HCT116 (cell line): ENCODE measurements around the gene SAG. TPM values are rescaled to one million over a fixed set of nuclear protein-coding genes. Genes with fewer than 3 reads are reported as not detected.

Source experiments
- ATAC-seq: fragments of 200-7000 bp; cut with Tn5 transposase; 2 replicates; pipeline ENCODE4 v1.9.1; 2020; ENCODE audit warnings: mild to moderate bottlenecking, moderate library complexity
- BruUV-seq: library from RNA; stranded (reverse); fragments of 400-500 nt; replicated peaks from 2 replicates; lab custom pipeline; 2021; lab: Mats Ljungman, UMichigan
- CTCF ChIA-PET: fragments of 300-600 bp; sonication (Branson Sonifier 250); formaldehyde crosslinking; loops from one replicate; lab custom pipeline; 2021; ENCODE audit warnings: antibody characterized with exemption; lab: Charles Lee
- POLR2A ChIA-PET: fragments of 300-600, 350-600 bp; sonication (Branson Sonifier 250); formaldehyde crosslinking; loops from one replicate; lab custom pipeline; 2021; ENCODE audit warnings: antibody characterized with exemption; lab: Charles Lee
- RAD21 ChIA-PET, 2 experiments: fragments of 300-600 bp; sonication (Branson Sonifier 250); formaldehyde crosslinking; loops; one replicate each; lab custom pipeline; 2023; ENCODE audit warnings: low total read pairs in 2 of 2; ENCODE audit not compliant: uncharacterized antibody in 2 of 2, unreplicated experiment in 2 of 2, low non-redundant PET in 1 of 2; lab: Charles Lee
- DNase-seq: peaks from one replicate; pipeline ENCODE4 v3.0.0-alpha.2; 2010; ENCODE audit warnings: low read depth, low spot score
- H2AFZ ChIP-seq: fragments of 200-600 bp; shearing (Covaris generic), sonication (generic); 2 replicates; pipeline ENCODE4 v1.6.1; 2017; ENCODE audit warnings: low read depth, mixed run types, mixed read lengths, antibody characterized with exemption, low read length; ENCODE audit not compliant: poor library complexity, severe bottlenecking
- H3K27ac ChIP-seq: 2 replicates; pipeline ENCODE4 v1.5.1; 2012; ENCODE audit warnings: low read depth, low read length
- H3K27me3 ChIP-seq: fragments of 200-600 bp; sonication (generic); 2 replicates; pipeline ENCODE4 v1.6.1; 2016; ENCODE audit warnings: mixed run types, low read length, mixed read lengths; ENCODE audit not compliant: insufficient read depth
- H3K36me3 ChIP-seq, 2 experiments: fragments of 200-500 bp in 1 of 2; fragments of 200-600 bp in 1 of 2; sonication (Bioruptor generic) in 1 of 2; sonication (generic) in 1 of 2; 2 replicates each; pipeline versions ENCODE4 v1.5.1 to v1.6.1; 2014 to 2016; ENCODE audit warnings: low read length in 2 of 2, inconsistent platforms in 1 of 2, mixed read lengths in 1 of 2, mixed run types in 1 of 2; ENCODE audit not compliant: insufficient read depth in 2 of 2, control insufficient read depth in 1 of 2
- H3K4me1 ChIP-seq, 2 experiments: fragments of 200-600 bp in 1 of 2; sonication (generic) in 1 of 2; 2 replicates each; pipeline versions ENCODE4 v1.5.1 to v1.6.1; 2012 to 2017; ENCODE audit warnings: low read length in 2 of 2, inconsistent platforms in 1 of 2, mild to moderate bottlenecking in 1 of 2, mixed read lengths in 1 of 2, mixed run types in 1 of 2, moderate library complexity in 1 of 2; ENCODE audit not compliant: insufficient read depth in 2 of 2, control insufficient read depth in 1 of 2
- H3K4me2 ChIP-seq: fragments of 200-600 bp; sonication (generic); 2 replicates; pipeline ENCODE4 v1.6.1; 2017; ENCODE audit warnings: mixed run types, low read length, mixed read lengths
- H3K4me3 ChIP-seq, 2 experiments: fragments of 200-600 bp in 1 of 2; sonication (generic) in 1 of 2; replicated peaks in 1 of 2; 2 replicates each; pipeline ENCODE4 v1.5.1; 2011 to 2016; ENCODE audit warnings: low read length in 2 of 2, control low read depth in 1 of 2, low read depth in 1 of 2, mild to moderate bottlenecking in 1 of 2, mixed read lengths in 1 of 2, mixed run types in 1 of 2
- H3K79me2 ChIP-seq: fragments of 200-600 bp; sonication (generic); 2 replicates; pipeline ENCODE4 v1.6.1; 2017; ENCODE audit warnings: mild to moderate bottlenecking, mixed run types, low read length, moderate library complexity, mixed read lengths; ENCODE audit not compliant: insufficient read depth
- H3K9ac ChIP-seq: fragments of 200-600 bp; sonication (generic); 2 replicates; pipeline ENCODE4 v1.6.1; 2016; ENCODE audit warnings: low read length, mixed read lengths
- H3K9me2 ChIP-seq: fragments of 200-600 bp; sonication (generic), shearing (Covaris generic); 2 replicates; pipeline ENCODE4 v1.6.1; 2017; ENCODE audit warnings: mixed run types, mild to moderate bottlenecking, moderate library complexity; ENCODE audit not compliant: insufficient read depth
- H3K9me3 ChIP-seq, 2 experiments: fragments of 200-500 bp in 1 of 2; fragments of 200-600 bp in 1 of 2; sonication (Bioruptor generic) in 1 of 2; sonication (generic) in 1 of 2; 2 replicates each; pipeline ENCODE4 v1.6.1; 2014 to 2017; ENCODE audit warnings: low read length in 2 of 2, mixed read lengths in 2 of 2, inconsistent platforms in 1 of 2, low read depth in 1 of 2, mild to moderate bottlenecking in 1 of 2, mixed run types in 1 of 2, moderate library complexity in 1 of 2; ENCODE audit not compliant: control insufficient read depth in 1 of 2, insufficient read depth in 1 of 2
- H4K20me1 ChIP-seq: fragments of 200-600 bp; sonication (generic), shearing (Covaris generic); 2 replicates; pipeline ENCODE4 v1.6.1; 2017; ENCODE audit warnings: mixed run types, mild to moderate bottlenecking, moderate library complexity; ENCODE audit not compliant: insufficient read depth
- ATF3 ChIP-seq: IDR thresholded peaks from 2 replicates; pipeline ENCODE4 v1.6.1; 2012
- CEBPB ChIP-seq: IDR thresholded peaks from 2 replicates; pipeline ENCODE4 v1.6.1; 2012; ENCODE audit warnings: low read depth
- ELF1 ChIP-seq: IDR thresholded peaks from 2 replicates; pipeline ENCODE4 v1.6.1; 2012; ENCODE audit warnings: low read depth, borderline replicate concordance
- FOSL1 ChIP-seq: IDR thresholded peaks from 2 replicates; pipeline ENCODE4 v1.6.1; 2012; ENCODE audit warnings: low read depth
- RAD21 ChIP-seq: IDR thresholded peaks from 2 replicates; pipeline ENCODE4 v1.6.1; 2012; ENCODE audit warnings: low read depth, mild to moderate bottlenecking
- SIN3A ChIP-seq: IDR thresholded peaks from 2 replicates; pipeline ENCODE4 v1.6.1; 2012; ENCODE audit warnings: low read depth
- SP1 ChIP-seq: IDR thresholded peaks from 2 replicates; pipeline ENCODE4 v1.6.1; 2012; ENCODE audit warnings: low read depth
- YY1 ChIP-seq: IDR thresholded peaks from 2 replicates; pipeline ENCODE4 v1.6.1; 2011; ENCODE audit warnings: low read length, low read depth, moderate library complexity, mild to moderate bottlenecking; ENCODE audit not compliant: insufficient replicate concordance; ENCODE audit errors: extremely low read depth
- ZBTB33 ChIP-seq: IDR thresholded peaks from 2 replicates; pipeline ENCODE4 v1.6.1; 2011; ENCODE audit warnings: mild to moderate bottlenecking, low read length, moderate library complexity; ENCODE audit not compliant: insufficient replicate concordance; ENCODE audit errors: extremely low read depth
- ZNF274 ChIP-seq: fragments of 200-500 bp; sonication (Bioruptor generic); IDR thresholded peaks from 2 replicates; pipeline ENCODE4 v1.6.1; 2014; ENCODE audit warnings: mild to moderate bottlenecking, low read depth, low read length, inconsistent platforms
- intact Hi-C: fragments of 100-400 bp; cut with micrococcal nuclease; formaldehyde crosslinking; loops from 2 replicates; pipeline ENCODE4 v1.10.0; 2022
- total RNA-seq: library from RNA; stranded (reverse); gene quantifications from one replicate; pipeline ENCODE4 v1.2.1, GENCODE V29; 2021; ENCODE audit not compliant: unreplicated experiment
- TF ChIP-seq, protein P1 (sequence below): IDR thresholded peaks from 2 replicates; pipeline ENCODE4 v1.6.1; 2012

The SAG gene
- total RNA-seq, 1 experiment from 2014 or later: not detected

GRCh38 chr2:233295891-233296290, 11.7 kb upstream of the SAG start:
- BruUV-seq: no TSS peak

More at GRCh38 chr2:233295891-233296290, 11.7 kb upstream of the SAG start:
- intact Hi-C loops: no loop called here
- no peak overlapping the region for H3K4me2 ChIP-seq
- H3K79me2 ChIP-seq: no peaks in the 10 kb centered on the region
- no peaks in the 10 kb centered on the region for H3K4me1 ChIP-seq
- no peaks in the 10 kb centered on the region for H3K9me3 ChIP-seq
- no peak for ATAC-seq
- peaks cover 31 to 46% of the 10 kb centered on the region in 2 experiments; a peak in 3 of 4 replicates for H3K36me3 ChIP-seq
- ChIA-PET RAD21 (no interaction called here), CTCF (no interaction called here), POLR2A (no interaction called here)
- TF ChIP-seq ZNF274 (no peak), SP1 (no peak), ELF1 (no peak), RAD21 (no peak), CEBPB (no peak), YY1 (no peak), SIN3A (no peak), ATF3 (no peak), ZBTB33 (no peak), FOSL1 (no peak)
- TF ChIP-seq, protein P1, sequence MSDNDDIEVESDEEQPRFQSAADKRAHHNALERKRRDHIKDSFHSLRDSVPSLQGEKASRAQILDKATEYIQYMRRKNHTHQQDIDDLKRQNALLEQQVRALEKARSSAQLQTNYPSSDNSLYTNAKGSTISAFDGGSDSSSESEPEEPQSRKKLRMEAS: no peak
- DNase-seq: no peak
- no peak overlapping the region for H3K9ac ChIP-seq
- H3K9me2 ChIP-seq: no peaks in the 10 kb centered on the region
- no peak overlapping the region for H2AFZ ChIP-seq
- no peaks in the 10 kb centered on the region for H4K20me1 ChIP-seq
- H3K27ac ChIP-seq: no peak overlapping the region
- H3K27me3 ChIP-seq: no peaks in the 10 kb centered on the region
- H3K4me3 ChIP-seq: no peak overlapping the region
